Breast epithelium (tissue), 3 donors: ENCODE data around the gene NYAP2.

Experiments used
- CTCF ChIP-seq, 3 donors: fragments of 450-650 bp; IDR thresholded peaks; one replicate each; pipeline ENCODE4 v1.5.1; 2016 to 2017; ENCODE audit warnings: antibody characterized with exemption in 3 of 3, mild to moderate bottlenecking in 3 of 3, moderate library complexity in 3 of 3
- POLR2A ChIP-seq: fragments of 450-650 bp; IDR thresholded peaks from one replicate; pipeline ENCODE4 v1.6.1; 2016; ENCODE audit warnings: antibody characterized with exemption, mild to moderate bottlenecking, moderate library complexity
- POLR2AphosphoS5 ChIP-seq, 3 donors: sonication (generic); formaldehyde crosslinking; IDR thresholded peaks; one replicate each; pipeline ENCODE4 v1.6.1; 2017; ENCODE audit warnings: antibody characterized with exemption in 3 of 3

GRCh38 chr2:225512469-225512868 lies 113.0 kb downstream of the NYAP2 start:
- no peak for TF ChIP-seq CTCF (IDR thresholded peaks at IDR 0.05)
- no peak for TF ChIP-seq POLR2A
- TF ChIP-seq POLR2AphosphoS5 (IDR thresholded peaks at IDR 0.05): no peak
